ENCODE data around the gene TBL1XR1. TPM values are rescaled to one million over a fixed set of nuclear protein-coding genes. Genes with fewer than 3 reads are reported as not detected.

Gene TBL1XR1
- total RNA-seq, 4 donors from 2014 or later: 58.5 to 106 (median 77.9) TPM

DNA sequence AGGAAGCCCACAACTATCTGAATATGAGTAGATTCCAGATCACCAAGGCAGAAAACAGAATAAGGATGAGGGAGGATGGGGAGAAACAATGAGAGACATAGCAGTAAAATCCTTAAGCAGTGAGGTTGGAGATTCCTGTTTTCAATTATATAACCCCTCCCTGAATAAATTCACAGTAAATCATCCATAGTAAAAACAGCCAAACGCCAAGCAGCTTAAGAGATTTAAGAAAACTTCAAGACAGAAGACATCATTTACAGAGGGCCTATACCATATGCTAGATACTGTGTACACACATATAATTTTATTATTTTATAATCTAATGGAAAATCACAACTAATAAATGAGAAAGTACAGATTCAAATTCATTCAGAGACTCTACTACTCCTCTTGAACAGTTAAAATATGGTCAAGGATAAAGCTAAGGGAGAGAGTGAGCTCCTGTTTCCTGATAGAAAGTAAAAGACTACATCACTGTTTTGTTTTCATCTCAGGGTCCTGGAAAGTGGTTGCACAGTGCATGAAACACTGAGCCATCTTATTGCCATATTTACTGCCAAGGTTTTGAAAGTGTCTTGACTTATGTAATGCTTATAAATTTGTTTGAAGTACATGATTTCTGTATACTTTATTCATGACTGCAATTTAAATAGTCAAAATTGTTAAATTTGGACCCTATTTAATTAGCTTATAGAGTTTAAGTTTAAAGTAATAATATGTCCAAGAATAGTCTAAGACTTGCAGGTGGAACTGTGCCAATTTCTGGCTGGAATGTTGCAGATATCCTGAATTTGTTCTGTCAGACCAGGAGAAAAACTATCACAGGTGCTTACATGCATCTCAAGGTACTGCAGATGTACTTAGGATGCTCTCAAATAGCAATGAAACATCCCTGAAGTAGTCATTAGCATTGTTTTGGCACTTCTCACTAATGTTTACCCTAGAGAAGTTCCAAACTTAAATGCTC, 141.4 kb downstream of the TBL1XR1 start:
- DNase-seq (ENCODE audit: low spot score): no peak
- TF ChIP-seq, protein P1, sequence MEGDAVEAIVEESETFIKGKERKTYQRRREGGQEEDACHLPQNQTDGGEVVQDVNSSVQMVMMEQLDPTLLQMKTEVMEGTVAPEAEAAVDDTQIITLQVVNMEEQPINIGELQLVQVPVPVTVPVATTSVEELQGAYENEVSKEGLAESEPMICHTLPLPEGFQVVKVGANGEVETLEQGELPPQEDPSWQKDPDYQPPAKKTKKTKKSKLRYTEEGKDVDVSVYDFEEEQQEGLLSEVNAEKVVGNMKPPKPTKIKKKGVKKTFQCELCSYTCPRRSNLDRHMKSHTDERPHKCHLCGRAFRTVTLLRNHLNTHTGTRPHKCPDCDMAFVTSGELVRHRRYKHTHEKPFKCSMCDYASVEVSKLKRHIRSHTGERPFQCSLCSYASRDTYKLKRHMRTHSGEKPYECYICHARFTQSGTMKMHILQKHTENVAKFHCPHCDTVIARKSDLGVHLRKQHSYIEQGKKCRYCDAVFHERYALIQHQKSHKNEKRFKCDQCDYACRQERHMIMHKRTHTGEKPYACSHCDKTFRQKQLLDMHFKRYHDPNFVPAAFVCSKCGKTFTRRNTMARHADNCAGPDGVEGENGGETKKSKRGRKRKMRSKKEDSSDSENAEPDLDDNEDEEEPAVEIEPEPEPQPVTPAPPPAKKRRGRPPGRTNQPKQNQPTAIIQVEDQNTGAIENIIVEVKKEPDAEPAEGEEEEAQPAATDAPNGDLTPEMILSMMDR (IDR thresholded peaks at IDR 0.05): no peak
- no peak for ATAC-seq (ENCODE audit: low FRiP score)

DNA sequence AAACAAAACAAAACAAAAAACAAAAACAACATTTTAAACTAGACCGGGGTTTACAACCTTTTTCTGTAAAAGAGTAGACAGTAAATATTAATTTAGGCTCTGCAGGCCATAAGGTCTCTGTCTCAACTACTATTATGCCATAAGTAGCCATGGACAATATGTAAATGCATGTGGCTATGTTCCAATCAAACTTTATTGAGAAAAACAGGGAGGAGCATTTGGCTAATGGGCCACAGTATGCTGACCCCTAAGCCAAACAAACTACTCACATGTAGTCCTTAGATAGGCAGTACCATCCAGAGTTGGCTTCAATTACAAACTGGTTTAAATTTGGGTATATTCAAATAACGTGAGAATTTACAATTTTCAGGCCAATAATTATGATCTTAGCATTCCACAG, 144.2 kb downstream of the TBL1XR1 start:
- TF ChIP-seq, protein P1 (IDR thresholded peaks at IDR 0.05): no peak
- ATAC-seq (ENCODE audit: low FRiP score): no peak
- no peak for DNase-seq (ENCODE audit: low spot score)

DNA sequence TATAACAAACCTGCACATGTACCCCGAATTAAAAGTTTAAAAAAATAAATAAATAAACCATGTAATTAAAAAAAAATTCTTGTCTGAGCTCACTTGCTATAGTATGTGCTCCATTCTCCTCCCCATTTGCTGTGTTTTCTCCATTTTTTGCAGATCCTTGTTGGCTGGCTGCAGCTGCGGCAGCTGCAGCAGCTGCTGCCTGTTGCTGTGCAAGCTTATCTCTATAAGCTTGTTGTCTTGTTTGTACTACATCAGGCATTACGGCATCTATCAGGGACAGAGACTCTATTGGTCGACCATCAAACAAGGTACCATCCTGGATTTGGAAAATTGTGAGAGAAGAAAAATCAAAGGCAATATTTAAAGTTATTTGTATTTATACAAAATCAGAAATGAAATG, 145.9 kb downstream of the TBL1XR1 start:
- TF ChIP-seq, protein P1 (IDR thresholded peaks at IDR 0.05): no peak
- ATAC-seq (ENCODE audit: low FRiP score): no peak
- DNase-seq (ENCODE audit: low spot score): no peak

DNA sequence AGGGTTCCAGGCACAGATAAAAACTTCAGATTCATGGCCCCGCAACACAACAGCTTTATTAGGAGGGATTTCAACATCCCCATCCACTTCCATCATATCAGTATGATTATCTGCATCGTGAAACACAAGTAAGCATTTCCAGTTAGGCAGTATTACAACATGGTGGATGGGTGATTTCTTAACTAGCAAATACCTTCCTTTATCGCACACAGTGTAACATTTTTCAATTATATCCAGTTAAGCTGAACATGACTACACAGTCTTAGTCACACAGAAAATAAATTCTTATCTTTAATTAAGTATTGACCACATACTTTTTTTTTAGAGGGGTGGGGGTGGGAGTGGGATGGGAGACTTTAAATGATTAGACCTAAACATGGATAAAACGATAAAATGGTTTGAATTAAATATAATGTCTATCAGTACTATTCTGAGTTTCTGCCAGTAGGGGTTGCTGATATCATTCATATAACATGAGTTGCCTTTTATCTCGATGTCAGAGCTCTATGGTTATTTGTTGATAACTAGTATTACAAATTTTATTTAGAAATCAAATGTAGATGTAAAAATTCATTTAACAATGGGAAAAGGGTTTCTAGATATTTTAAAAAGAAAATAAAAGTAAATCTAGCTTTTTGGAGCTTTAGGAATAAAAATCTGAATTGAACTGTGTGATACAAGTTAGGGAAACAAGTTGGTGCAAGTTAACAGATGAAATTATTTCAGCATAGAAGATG, 146.6 kb downstream of the TBL1XR1 start:
- TF ChIP-seq, protein P1 (IDR thresholded peaks at IDR 0.05): peak in 1 of 3 donors; percentile 33
- ATAC-seq (ENCODE audit: low FRiP score) (no peak), DNase-seq (ENCODE audit: low spot score) (no peak)

DNA sequence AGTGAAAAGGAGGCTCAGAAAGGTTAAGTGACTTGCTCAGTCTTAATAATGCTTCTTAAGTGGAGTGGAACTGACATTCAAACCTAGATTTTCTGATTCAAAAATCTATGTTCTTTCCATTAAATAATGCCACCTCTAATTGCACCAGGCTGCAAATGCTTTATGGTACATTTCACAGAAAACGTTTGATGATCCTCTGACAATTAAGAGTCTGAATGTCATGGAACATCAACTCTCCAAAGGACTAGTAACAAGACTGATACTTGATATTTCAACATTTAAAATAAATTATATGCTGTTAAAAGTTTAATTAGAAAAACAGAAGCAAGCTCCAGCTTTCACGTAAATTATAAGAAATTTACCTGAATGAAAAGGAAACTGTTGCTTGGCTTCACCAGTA, 151.5 kb downstream of the TBL1XR1 start:
- ATAC-seq (ENCODE audit: low FRiP score): no peak
- TF ChIP-seq, protein P1 (IDR thresholded peaks at IDR 0.05): no peak
- DNase-seq (ENCODE audit: low spot score): no peak

DNA sequence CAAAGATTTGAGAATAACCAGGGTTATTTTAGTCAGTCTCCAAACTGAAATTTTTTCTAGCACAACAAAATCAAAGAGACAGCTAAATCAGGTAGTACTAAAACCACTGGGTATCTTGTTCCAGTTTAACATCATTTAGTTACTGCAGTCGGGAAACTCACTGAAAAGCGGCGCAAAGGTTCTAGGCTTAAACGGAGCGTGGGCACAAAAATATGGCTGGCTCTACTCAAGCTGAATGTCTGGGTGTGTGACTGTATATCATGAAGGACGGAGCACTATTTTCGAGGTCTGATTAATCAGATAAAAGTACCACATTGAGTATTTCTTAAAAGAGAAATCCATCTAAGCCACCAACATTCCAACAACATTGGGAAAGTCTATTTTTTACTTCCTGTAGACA, 152.1 kb downstream of the TBL1XR1 start:
- no peak for ATAC-seq (ENCODE audit: low FRiP score)

More for the DNA sequence above, 152.1 kb downstream of the TBL1XR1 start:
- TF ChIP-seq, protein P1 (IDR thresholded peaks at IDR 0.05): no peak
- DNase-seq (ENCODE audit: low spot score): no peak

Data from omental fat pad (tissue), 4 donors.